Endothelial cell of umbilical vein (primary cell): ENCODE data around the gene KRTAP11-1. TPM values are rescaled to one million over a fixed set of nuclear protein-coding genes. Genes with fewer than 3 reads are reported as not detected.
A peak's percentile ranks its signal among the peaks of the same experiment; 100 is the strongest.

ENCODE experiments used
- BruUV-seq: library from RNA; stranded (reverse); fragments of 400-500 nt; replicated peaks from 2 replicates; lab custom pipeline; 2021; lab: Mats Ljungman, UMichigan
- CTCF ChIA-PET: fragments of 300-600, 350-600 bp; sonication (Branson Sonifier 250); formaldehyde crosslinking; loops from one replicate; lab custom pipeline; 2021; ENCODE audit warnings: antibody characterized with exemption, inconsistent platforms; lab: Charles Lee
- POLR2A ChIA-PET: fragments of 300-600, 350-600 bp; sonication (Branson Sonifier 250); formaldehyde crosslinking; loops from one replicate; lab custom pipeline; 2021; ENCODE audit warnings: antibody characterized with exemption, inconsistent platforms; lab: Charles Lee
- DNase-seq: peaks from one replicate; pipeline ENCODE4 v3.0.0-alpha.2; 2011; ENCODE audit warnings: low read depth, low spot score
- FAIRE-seq: peaks from 2 replicates; lab custom pipeline; 2011; peaks lifted over from hg19 to GRCh38; lab: Jason Lieb, UNC
- H2AFZ ChIP-seq: 2 replicates; pipeline ENCODE4 v1.6.0; 2012; ENCODE audit warnings: low read depth, low read length, control low read depth, inconsistent platforms
- H3K27ac ChIP-seq: 2 replicates; pipeline ENCODE4 v1.5.1; 2011; ENCODE audit warnings: low read depth, mild to moderate bottlenecking, control low read depth, low read length, moderate library complexity; ENCODE audit not compliant: insufficient read depth
- H3K27me3 ChIP-seq, 2 experiments: 2 replicates each; pipeline versions ENCODE4 v1.6.0 to v1.6.1; 2011; ENCODE audit warnings: low read length in 2 of 2, mixed read lengths in 1 of 2; ENCODE audit not compliant: control insufficient read depth in 2 of 2, insufficient read depth in 2 of 2
- H3K36me3 ChIP-seq, 2 experiments: 2 replicates in 1 of 2; 3 replicates in 1 of 2; pipeline ENCODE4 v1.5.1; 2011; ENCODE audit warnings: low read length in 2 of 2, mild to moderate bottlenecking in 1 of 2, moderate library complexity in 1 of 2; ENCODE audit not compliant: control insufficient read depth in 2 of 2, insufficient read depth in 2 of 2; ENCODE audit errors: extremely low read depth in 1 of 2
- H3K4me1 ChIP-seq: 3 replicates; pipeline ENCODE4 v1.5.1; 2011; ENCODE audit warnings: mild to moderate bottlenecking, low read length; ENCODE audit not compliant: control insufficient read depth, insufficient read depth; ENCODE audit errors: extremely low read depth
- H3K4me2 ChIP-seq: 2 replicates; pipeline ENCODE4 v1.6.1; 2011; ENCODE audit warnings: low read length, control low read depth, mixed read lengths; ENCODE audit not compliant: insufficient read depth
- H3K4me3 ChIP-seq, 3 experiments: fragments of 200-600 bp in 1 of 3; sonication (generic), shearing (Covaris generic) in 1 of 3; replicated peaks in 1 of 3; 2 replicates each; pipeline ENCODE4 v1.5.1; 2011 to 2016; ENCODE audit warnings: control low read depth in 3 of 3, low read length in 3 of 3, mild to moderate bottlenecking in 2 of 3, inconsistent platforms in 1 of 3, low read depth in 1 of 3, moderate library complexity in 1 of 3; ENCODE audit not compliant: insufficient read depth in 1 of 3
- H3K79me2 ChIP-seq: 2 replicates; pipeline ENCODE4 v1.6.0; 2012; ENCODE audit warnings: low read length, inconsistent platforms; ENCODE audit not compliant: control insufficient read depth, insufficient read depth
- H3K9ac ChIP-seq: replicated peaks from 2 replicates; pipeline ENCODE3; 2011; ENCODE audit warnings: low read length, control low read depth; ENCODE audit not compliant: insufficient read depth; ENCODE audit errors: extremely low read depth
- H3K9me1 ChIP-seq: replicated peaks from 3 replicates; pipeline ENCODE4 v1.6.0; 2011; ENCODE audit warnings: mild to moderate bottlenecking, low read length; ENCODE audit not compliant: control insufficient read depth, insufficient read depth; ENCODE audit errors: extremely low read depth
- H3K9me3 ChIP-seq: replicated peaks from 2 replicates; pipeline ENCODE4 v1.5.1; 2012; ENCODE audit warnings: low read length, inconsistent platforms; ENCODE audit not compliant: control insufficient read depth, insufficient read depth
- H4K20me1 ChIP-seq: replicated peaks from 2 replicates; pipeline ENCODE3; 2011; ENCODE audit warnings: mild to moderate bottlenecking, low read length; ENCODE audit not compliant: control insufficient read depth, insufficient read depth; ENCODE audit errors: extremely low read depth
- CTCF ChIP-seq, 2 donors: IDR thresholded peaks; 1 replicate in 1 of 2; 2 replicates in 1 of 2; pipeline ENCODE4 v1.5.1; 2011; ENCODE audit warnings: low read length in 2 of 2, mild to moderate bottlenecking in 2 of 2, moderate library complexity in 2 of 2, control low read depth in 1 of 2, inconsistent platforms in 1 of 2, low read depth in 1 of 2; ENCODE audit not compliant: insufficient read depth in 1 of 2; ENCODE audit errors: extremely low read depth in 1 of 2
- JUN ChIP-seq: IDR thresholded peaks from 2 replicates; pipeline ENCODE4 v1.6.1; 2011; ENCODE audit warnings: borderline replicate concordance, low read depth; ENCODE audit not compliant: insufficient read length, insufficient read depth
- POLR2A ChIP-seq: IDR thresholded peaks from 2 replicates; pipeline ENCODE4 v1.6.1; 2012; ENCODE audit warnings: low read depth, mild to moderate bottlenecking, control low read depth, low read length
- dilution Hi-C: fragments of 300-500 bp; cut with MboI; formaldehyde crosslinking; loops from one replicate; pipeline ENCODE4 v1.15.0; 2019; ENCODE audit warnings: low sequenced_read_pairs; ENCODE audit not compliant: extremely low pct_ligation_motif_present
- intact Hi-C: fragments of 100-400 bp; cut with micrococcal nuclease; formaldehyde crosslinking; loops from one replicate; pipeline ENCODE4 v1.10.0; 2022
- polyA plus RNA-seq, 4 experiments: library from polyadenylated mRNA; depleted of rRNA in 3 of 4; stranded (reverse) in 3 of 4; unstranded in 1 of 4; fragments of >200 nt; gene quantifications; 2 replicates each; pipeline versions ENCODE4 v1.2.1 to v1.2.3, GENCODE V29; 2011 to 2012; ENCODE audit warnings: missing spikeins in 1 of 4
- total RNA-seq: library from RNA; stranded (reverse); gene quantifications from 2 replicates; pipeline ENCODE4 v1.2.3, GENCODE V29; 2021

The KRTAP11-1 gene
- total and polyA plus RNA-seq, 2 donors (not counting 3 experiments of a cell fraction or from before 2014, with no cell fraction given) = not detected

- DNase-seq = no peak
- H3K4me1 ChIP-seq = no peaks in the 10 kb centered on the region
- no peak for FAIRE-seq
Observed at GRCh38 chr21:30831194-30831765, 50.1 kb downstream of the KRTAP11-1 start.

More at GRCh38 chr21:30831194-30831765, 50.1 kb downstream of the KRTAP11-1 start:
- H4K20me1 ChIP-seq = no peaks in the 10 kb centered on the region
- intact Hi-C loops (loop anchor here (5.0 kb wide), 1 partner anchor 256 kb away; no protein-coding TSS in a partner anchor), dilution Hi-C loops (no loop called here)
- CTCF ChIA-PET = no interaction called here
- no peak overlapping the region for H2AFZ ChIP-seq
- no peak overlapping the region for H3K27ac ChIP-seq
- no peak for TF ChIP-seq POLR2A
- peak in 1 of 2 donors; percentile 21 for TF ChIP-seq CTCF (IDR thresholded peaks at IDR 0.05; ENCODE audit: extremely low read depth in 1 of 2, insufficient read depth in 1 of 2, low read depth in 1 of 2, low read length in 2 of 2)
- TF ChIP-seq JUN = no peak
- no peak overlapping the region for H3K9ac ChIP-seq
- H3K27me3 ChIP-seq = no peaks in the 10 kb centered on the region
- H3K79me2 ChIP-seq = no peaks in the 10 kb centered on the region
- POLR2A ChIA-PET = no interaction called here
- H3K4me2 ChIP-seq = no peak overlapping the region
- no peaks in the 10 kb centered on the region for H3K9me1 ChIP-seq
- no peak overlapping the region for H3K4me3 ChIP-seq
- H3K9me3 ChIP-seq = peaks cover 10% of the 10 kb centered on the region
- BruUV-seq = no TSS peak
- no peaks in the 10 kb centered on the region for H3K36me3 ChIP-seq

Other genes starting within 250 kb of the KRTAP11-1 start
- not detected in 2 replicates for gene KRTAP20-2, start 246.4 kb downstream of the KRTAP11-1 start, total RNA-seq
- gene KRTAP20-2, start 246.4 kb downstream of the KRTAP11-1 start, polyA plus RNA-seq = not detected in 2 replicates
- gene KRTAP20-3, start 238.7 kb downstream of the KRTAP11-1 start, total RNA-seq = not detected in 2 replicates
- gene KRTAP20-3, start 238.7 kb downstream of the KRTAP11-1 start, polyA plus RNA-seq = not detected in 2 replicates
- gene KRTAP21-3, start 162.8 kb downstream of the KRTAP11-1 start, total RNA-seq = not detected in 2 replicates
- not detected in 2 replicates for gene KRTAP21-3, start 162.8 kb downstream of the KRTAP11-1 start, polyA plus RNA-seq
- gene KRTAP21-2, start 134.3 kb downstream of the KRTAP11-1 start, total RNA-seq = not detected in 2 replicates
- gene KRTAP21-2, start 134.3 kb downstream of the KRTAP11-1 start, polyA plus RNA-seq = not detected in 2 replicates
- gene KRTAP21-1, start 126.2 kb downstream of the KRTAP11-1 start, total RNA-seq = not detected in 2 replicates
- gene KRTAP21-1, start 126.2 kb downstream of the KRTAP11-1 start, polyA plus RNA-seq = not detected in 2 replicates
- not detected in 2 replicates for gene KRTAP8-1, start 68.3 kb downstream of the KRTAP11-1 start, total RNA-seq
- gene KRTAP8-1, start 68.3 kb downstream of the KRTAP11-1 start, polyA plus RNA-seq = not detected in 2 replicates
- not detected in 2 replicates for gene KRTAP7-1, start 51.8 kb downstream of the KRTAP11-1 start, total RNA-seq
- gene KRTAP7-1, start 51.8 kb downstream of the KRTAP11-1 start, polyA plus RNA-seq = not detected in 2 replicates
- not detected in 2 replicates for gene KRTAP19-8, start 156.9 kb upstream of the KRTAP11-1 start, total RNA-seq
- not detected in 2 replicates for gene KRTAP19-8, start 156.9 kb upstream of the KRTAP11-1 start, polyA plus RNA-seq